HG03571 (cell line): Measurements from ENCODE around the gene ANKS4B.
"Not testable (repeated sequence)": the region's sequence is repeated elsewhere in the genome, so short reads cannot be mapped to it uniquely, and the experiment has no call there.

ENCODE experiments used
- ATAC-seq: cut with Tn5 transposase; IDR thresholded peaks from one replicate; pipeline ENCODE4 v1.9.1; 2021; ENCODE audit not compliant: unreplicated experiment

The ANKS4B gene

GRCh38 chr16:21233521-21234150 is at the start of gene ANKS4B:
Gene ANKS4B, plus strand, starts transcription at chr16:21233699. Its CDS starts 39 bp downstream, at chr16:21233738.
- no peak for ATAC-seq

GRCh38 chr16:21183995-21184394 is 49.5 kb upstream of the ANKS4B start:
- ATAC-seq = no peak

GRCh38 chr16:21184834-21185233 is 48.7 kb upstream of the ANKS4B start:
- ATAC-seq = no peak

GRCh38 chr16:21185659-21186325 is 47.7 kb upstream of the ANKS4B start:
- no peak for ATAC-seq

- no peak for ATAC-seq
Observed at GRCh38 chr16:21186326-21186691, 47.2 kb upstream of the ANKS4B start.

GRCh38 chr16:21189311-21189710 is 44.2 kb upstream of the ANKS4B start:
- no peak for ATAC-seq

GRCh38 chr16:21190013-21190412 is 43.5 kb upstream of the ANKS4B start:
- ATAC-seq = no peak

GRCh38 chr16:21190599-21190998 is 42.9 kb upstream of the ANKS4B start:
- ATAC-seq = no peak

- no peak for ATAC-seq
Observed at GRCh38 chr16:21192991-21193390, 40.5 kb upstream of the ANKS4B start.

- no peak for ATAC-seq
Observed at GRCh38 chr16:21194771-21195301, 38.7 kb upstream of the ANKS4B start.

- not testable (repeated sequence) for ATAC-seq
Observed at GRCh38 chr16:21195330-21195729, 38.2 kb upstream of the ANKS4B start.

GRCh38 chr16:21197112-21197511 is 36.4 kb upstream of the ANKS4B start:
- no peak for ATAC-seq

- ATAC-seq = no peak
Observed at GRCh38 chr16:21197621-21198020, 35.9 kb upstream of the ANKS4B start.

GRCh38 chr16:21199607-21200218 is 33.8 kb upstream of the ANKS4B start:
- no peak for ATAC-seq

GRCh38 chr16:21203155-21203797 is 30.2 kb upstream of the ANKS4B start:
- no peak for ATAC-seq

GRCh38 chr16:21205303-21205702 is 28.2 kb upstream of the ANKS4B start:
- no peak for ATAC-seq

GRCh38 chr16:21206550-21206949 is 26.9 kb upstream of the ANKS4B start:
- ATAC-seq = no peak

- ATAC-seq = no peak
Observed at GRCh38 chr16:21208446-21209230, 24.9 kb upstream of the ANKS4B start.

GRCh38 chr16:21211486-21211885 is 22.0 kb upstream of the ANKS4B start, which contains the start of gene ZP2:
Gene ZP2, minus strand, starts transcription at chr16:21211574. Its CDS starts 27 bp downstream, at chr16:21211547.
- ATAC-seq = no peak

- ATAC-seq = no peak
Observed at GRCh38 chr16:21214086-21214485, 19.4 kb upstream of the ANKS4B start.

GRCh38 chr16:21217121-21217520 is 16.4 kb upstream of the ANKS4B start:
- ATAC-seq = no peak
